HG02852 (cell line): Measurements from ENCODE around the gene AP5B1.

Source experiments
- ATAC-seq: cut with Tn5 transposase; IDR thresholded peaks from one replicate; pipeline ENCODE4 v1.9.1; 2021; ENCODE audit warnings: mild to moderate bottlenecking, moderate library complexity; ENCODE audit not compliant: unreplicated experiment

AP5B1 gene

GRCh38 chr11:65786008-65786785 lies 5.4 kb upstream of the AP5B1 start:
- no peak for ATAC-seq

- ATAC-seq, result no peak
Measured at GRCh38 chr11:65785319-65786007, 4.7 kb upstream of the AP5B1 start.

- ATAC-seq, result no peak
Measured at GRCh38 chr11:65782816-65783228, 2.0 kb upstream of the AP5B1 start.

GRCh38 chr11:65781962-65782815 lies 1.4 kb upstream of the AP5B1 start:
- no peak for ATAC-seq

- ATAC-seq, result peak; percentile 33
Measured at GRCh38 chr11:65781152-65781961, 581 bp upstream of the AP5B1 start.

- ATAC-seq, result peak; percentile 38
Measured at GRCh38 chr11:65779919-65780769, 632 bp downstream of the AP5B1 start.

GRCh38 chr11:65779669-65779918 lies 1.2 kb downstream of the AP5B1 start:
- no peak for ATAC-seq

- ATAC-seq, result no peak
Measured at GRCh38 chr11:65778901-65779668, 1.7 kb downstream of the AP5B1 start.

GRCh38 chr11:65778431-65778900 lies 2.3 kb downstream of the AP5B1 start:
- ATAC-seq, result no peak

- ATAC-seq, result no peak
Measured at GRCh38 chr11:65777821-65778361, 2.9 kb downstream of the AP5B1 start.

- ATAC-seq, result no peak
Measured at GRCh38 chr11:65777241-65777640, 3.5 kb downstream of the AP5B1 start.

- ATAC-seq, result no peak
Measured at GRCh38 chr11:65776710-65777141, 4.0 kb downstream of the AP5B1 start.

- no peak for ATAC-seq
Measured at GRCh38 chr11:65776196-65776595, 4.6 kb downstream of the AP5B1 start.

- ATAC-seq, result no peak
Measured at GRCh38 chr11:65774525-65775306, 6.1 kb downstream of the AP5B1 start.

- no peak for ATAC-seq
Measured at GRCh38 chr11:65773784-65774411, 6.9 kb downstream of the AP5B1 start.

GRCh38 chr11:65771589-65772112 lies 9.1 kb downstream of the AP5B1 start:
- ATAC-seq, result no peak

- no peak for ATAC-seq
Measured at GRCh38 chr11:65770951-65771567, 9.7 kb downstream of the AP5B1 start.
